ENCODE measurements around the gene CENPN.

GRCh38 chr16:81026429-81026828 is 19.4 kb downstream of the CENPN start:
- TF ChIP-seq MYC (IDR thresholded peaks at IDR 0.05; ENCODE audit: insufficient read depth, insufficient read length, insufficient replicate concordance, low read length, severe bottlenecking) (no peak), RCOR1 (conservative IDR thresholded peaks at IDR 0.05; ENCODE audit: low read depth, low read length) (no peak), TCF12 (IDR thresholded peaks at IDR 0.05; ENCODE audit: low read depth, low read length) (no peak), POLR2A (IDR thresholded peaks at IDR 0.05; ENCODE audit: low read depth, low read length) (no peak), PKNOX1 (IDR thresholded peaks at IDR 0.05) (no peak), RBBP5 (conservative IDR thresholded peaks at IDR 0.05) (no peak), CTCF (IDR thresholded peaks at IDR 0.05 in 2 of 3, conservative IDR thresholded peaks at IDR 0.05 in 1 of 3; ENCODE audit: control insufficient read depth in 2 of 3, extremely low read depth in 1 of 3, insufficient read depth in 1 of 3, low read depth in 3 of 3, low read length in 3 of 3) (no peak), SIN3A (IDR thresholded peaks at IDR 0.05; ENCODE audit: low read depth, low read length) (no peak), SMC3 (IDR thresholded peaks at IDR 0.05; ENCODE audit: borderline replicate concordance, low read length) (no peak), POLR2AphosphoS5 (IDR thresholded peaks at IDR 0.05; ENCODE audit: low read length) (no peak), YY1 (IDR thresholded peaks at IDR 0.05; ENCODE audit: low read depth, low read length) (no peak), FOS (IDR thresholded peaks at IDR 0.05; ENCODE audit: borderline replicate concordance, extremely low read depth, insufficient read length) (no peak), BRCA1 (IDR thresholded peaks at IDR 0.05; ENCODE audit: low read depth, low read length) (no peak), NBN (IDR thresholded peaks at IDR 0.05) (no peak)

All from GM12878 (cell line).